Esophagus squamous epithelium (tissue), 5 donors: ENCODE measurements around the gene STPG1. TPM values are rescaled to one million over a fixed set of nuclear protein-coding genes. Genes with fewer than 3 reads are reported as not detected.

ENCODE experiments used
- DNase-seq: peaks from one replicate; lab custom pipeline; 2025; lab: John Stamatoyannopoulos, UW
- H3K27ac ChIP-seq, 4 donors: fragments of 200-600 bp; sonication (generic); one replicate each; pipeline ENCODE4 v1.5.1; 2016 to 2019; ENCODE audit warnings: mild to moderate bottlenecking in 1 of 4
- H3K27me3 ChIP-seq, 4 donors: fragments of 200-600 bp; sonication (generic); 1 replicate in 3 of 4; 2 replicates in 1 of 4; pipeline versions ENCODE4 v1.5.1 to v1.6.0; 2017 to 2021; ENCODE audit warnings: antibody characterized with exemption in 1 of 4
- H3K36me3 ChIP-seq, 3 donors: fragments of 200-600 bp; sonication (generic); one replicate each; pipeline ENCODE4 v1.5.1; 2016 to 2019
- H3K4me1 ChIP-seq, 3 donors: fragments of 200-600 bp; sonication (generic); one replicate each; pipeline ENCODE4 v1.5.1; 2017 to 2019
- H3K4me3 ChIP-seq, 4 donors: fragments of 200-600 bp; sonication (generic); 1 replicate in 3 of 4; 2 replicates in 1 of 4; pipeline ENCODE4 v1.5.1; 2016 to 2019; ENCODE audit warnings: mild to moderate bottlenecking in 2 of 4, moderate library complexity in 1 of 4
- H3K9me3 ChIP-seq, 3 donors: fragments of 200-600 bp; sonication (generic); one replicate each; pipeline ENCODE4 v1.5.1; 2016 to 2019
- CTCF ChIP-seq, 6 experiments: fragments of 450-650 bp in 4 of 6; fragments of 200-600 bp in 2 of 6; sonication (generic) in 2 of 6; IDR thresholded peaks; one replicate each; pipeline ENCODE4 v1.5.1; 2016 to 2019; ENCODE audit warnings: antibody characterized with exemption in 6 of 6, mild to moderate bottlenecking in 4 of 6, moderate library complexity in 4 of 6
- POLR2A ChIP-seq, 4 donors: fragments of 450-650 bp; IDR thresholded peaks; one replicate each; pipeline ENCODE4 v1.6.1; 2017; ENCODE audit warnings: antibody characterized with exemption in 4 of 4, mild to moderate bottlenecking in 4 of 4, moderate library complexity in 3 of 4
- WGBS, 2 donors: methylation state at CpG; one replicate each; pipeline ENCODE4 v1.1.5; 2018; 5-methylcytosine and 5-hydroxymethylcytosine counted together
- intact Hi-C: fragments of 100-400 bp; cut with DNase I; formaldehyde crosslinking; loops from one replicate; pipeline ENCODE4 v1.15.0; 2022
- total RNA-seq, 4 donors: library from RNA; depleted of rRNA; stranded (reverse); fragments of >200 nt; gene quantifications; one replicate each; pipeline ENCODE4 v1.1.0, GENCODE V29; 2016
- donor health status: DM: yes; HTN: yes; CAD: no.

STPG1 gene
- total RNA-seq, 4 donors from 2014 or later = 2.6 to 6.9 (median 5.6) TPM

DNA sequence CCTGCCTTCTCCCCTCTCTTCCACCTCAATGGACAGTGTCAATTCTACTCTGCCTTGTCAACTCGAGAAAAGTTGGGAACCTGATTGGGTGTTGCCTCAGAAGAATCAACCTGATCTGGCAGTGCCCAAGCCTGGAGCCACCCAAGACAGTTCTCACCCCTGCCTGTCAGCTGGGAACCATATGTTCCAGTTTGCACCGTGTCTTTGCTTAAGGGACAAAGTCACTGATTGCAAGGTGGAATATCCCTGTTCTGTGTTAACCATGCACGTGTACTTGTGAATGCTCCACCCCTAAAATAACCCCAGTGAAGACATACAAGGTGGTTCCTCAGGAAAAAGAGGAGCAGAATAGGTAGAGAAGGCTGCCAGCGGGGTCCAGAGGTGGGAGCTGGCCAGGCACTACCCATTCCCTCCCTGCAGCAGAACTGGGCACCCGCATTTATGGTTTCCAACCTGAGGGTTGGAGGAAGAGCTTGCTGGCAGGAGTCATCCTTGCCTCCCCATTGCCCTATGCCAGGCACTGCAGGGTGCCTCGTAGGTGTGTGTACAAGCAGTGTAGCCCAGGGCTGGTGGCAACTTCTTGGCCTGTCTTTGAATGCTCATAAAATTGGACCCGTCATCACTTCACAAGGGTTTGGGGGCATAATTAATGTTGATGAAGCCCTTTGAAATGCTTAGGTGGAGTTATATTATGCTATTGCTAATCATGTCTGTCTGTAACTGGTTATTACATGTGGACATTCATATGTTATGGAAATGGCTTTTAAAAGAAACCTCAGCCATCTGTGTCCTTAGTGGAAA is 13.4 kb upstream of the STPG1 start:
- H3K36me3 ChIP-seq = peaks cover 3 to 77% (median 8%) of the 10 kb centered on the region in 3 donors
- no peaks in the 10 kb centered on the region for H3K4me1 ChIP-seq
- 85 to 96% methylated on average over 3 to 7 of the region's 7 CpGs for WGBS, 2 donors
- no peaks in the 10 kb centered on the region for H3K27me3 ChIP-seq
- no peak overlapping the region for H3K27ac ChIP-seq
- no peak for DNase-seq
- no peak overlapping the region for H3K4me3 ChIP-seq
- H3K9me3 ChIP-seq = no peaks in the 10 kb centered on the region
- intact Hi-C loops = no loop called here
- TF ChIP-seq POLR2A (IDR thresholded peaks at IDR 0.05) (no peak), CTCF (IDR thresholded peaks at IDR 0.05) (no peak)

DNA sequence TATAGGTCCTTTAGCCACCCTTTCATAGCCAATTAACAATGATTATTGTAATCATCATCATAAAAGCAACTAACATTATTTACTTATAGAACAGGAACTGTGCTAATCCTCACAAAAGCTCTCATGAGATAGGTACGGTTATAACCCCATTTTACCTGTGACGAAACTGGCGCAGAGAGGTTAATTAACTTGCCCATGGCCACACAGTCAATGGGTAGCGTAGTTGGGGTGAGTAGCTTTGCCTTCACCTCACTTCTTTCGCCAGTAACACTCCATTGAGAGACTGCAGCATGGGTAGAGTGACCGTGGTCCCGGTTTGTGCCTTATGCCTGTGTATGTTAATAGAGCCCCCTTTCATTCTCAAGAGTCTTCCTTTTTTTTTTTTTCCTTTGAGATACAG is 12.3 kb upstream of the STPG1 start:
- peaks cover 12 to 77% (median 12%) of the 10 kb centered on the region in 3 donors for H3K36me3 ChIP-seq
- 82 to 92% methylated on average over 7 of the region's 7 CpGs for WGBS, 2 donors
- H3K4me1 ChIP-seq = no peaks in the 10 kb centered on the region

GRCh38 chr1:24425441-24425840 is 11.9 kb upstream of the STPG1 start:
- Histone ChIP-seq H3K27me3 (no peaks in the 10 kb centered on the region), H3K27ac (no peak overlapping the region), H3K4me3 (no peak overlapping the region), H3K9me3 (no peaks in the 10 kb centered on the region), H3K36me3 (peaks cover 12 to 81% (median 12%) of the 10 kb centered on the region in 3 donors), H3K4me1 (no peaks in the 10 kb centered on the region)
- 79 to 83% methylated on average over 3 of the region's 3 CpGs for WGBS, 2 donors
- TF ChIP-seq CTCF (IDR thresholded peaks at IDR 0.05) (no peak), POLR2A (IDR thresholded peaks at IDR 0.05) (no peak)
- intact Hi-C loops = no loop called here
- DNase-seq = no peak

More for the DNA sequence above, 12.3 kb upstream of the STPG1 start:
- H3K27ac ChIP-seq = no peak overlapping the region
- H3K27me3 ChIP-seq = no peaks in the 10 kb centered on the region
- H3K9me3 ChIP-seq = no peaks in the 10 kb centered on the region
- intact Hi-C loops = no loop called here
- no peak overlapping the region for H3K4me3 ChIP-seq
- no peak for DNase-seq
- no peak for TF ChIP-seq CTCF (IDR thresholded peaks at IDR 0.05)
- TF ChIP-seq POLR2A (IDR thresholded peaks at IDR 0.05) = no peak

DNA sequence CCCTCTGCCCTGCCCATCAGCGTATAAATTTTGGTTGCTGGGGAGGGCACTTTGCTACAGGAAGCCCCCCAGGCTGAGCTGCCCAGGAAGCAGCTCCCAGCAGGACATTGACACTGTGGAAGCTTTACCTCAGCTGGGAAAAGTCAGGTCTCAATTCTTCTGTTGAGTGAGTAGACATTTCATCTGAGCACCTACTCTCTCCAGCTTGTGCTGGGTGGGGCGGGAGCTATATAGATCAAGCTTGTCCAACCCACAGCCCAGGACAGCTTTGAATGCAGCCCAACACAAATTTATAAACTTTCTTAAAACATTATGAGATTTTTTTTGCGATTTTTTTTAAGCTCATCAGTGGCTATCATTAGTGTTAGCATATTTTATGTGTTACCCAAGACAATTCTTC is 11.4 kb upstream of the STPG1 start:
- no peaks in the 10 kb centered on the region for H3K9me3 ChIP-seq
- no peak for DNase-seq
- H3K36me3 ChIP-seq = peaks cover 12 to 86% (median 12%) of the 10 kb centered on the region in 3 donors
- WGBS, 2 donors = 87 to 88% methylated on average over 3 of the region's 3 CpGs
- intact Hi-C loops = no loop called here
- H3K27me3 ChIP-seq = no peaks in the 10 kb centered on the region
- no peak overlapping the region for H3K4me3 ChIP-seq
- H3K27ac ChIP-seq = no peak overlapping the region
- H3K4me1 ChIP-seq = peaks cover 0 to 3% (median 0%) of the 10 kb centered on the region in 3 donors
- TF ChIP-seq CTCF (IDR thresholded peaks at IDR 0.05) (no peak), POLR2A (IDR thresholded peaks at IDR 0.05) (no peak)

DNA sequence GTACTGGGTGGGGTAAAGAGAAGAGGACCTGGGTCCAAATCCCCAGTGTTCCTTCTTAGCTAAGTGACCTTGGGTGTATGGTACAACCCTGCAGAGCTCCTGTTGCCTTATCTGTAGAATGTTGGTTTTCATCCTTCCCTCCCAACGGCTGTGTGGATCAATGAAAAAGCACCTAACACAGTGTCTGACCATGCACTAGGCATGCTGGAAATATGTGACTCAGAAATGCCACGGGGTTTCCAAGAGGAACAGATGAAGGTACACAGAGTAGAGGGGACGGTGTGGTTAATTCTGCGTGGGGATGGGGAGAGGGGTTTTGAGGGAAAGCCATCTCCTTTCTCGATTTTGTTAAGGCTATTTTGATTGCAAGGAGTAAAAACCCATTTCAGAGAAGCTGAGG is 10.6 kb upstream of the STPG1 start:
- Histone ChIP-seq H3K36me3 (peaks cover 12 to 92% (median 12%) of the 10 kb centered on the region in 3 donors), H3K27me3 (no peaks in the 10 kb centered on the region), H3K9me3 (no peaks in the 10 kb centered on the region), H3K4me1 (peaks cover 4 to 11% (median 5%) of the 10 kb centered on the region in 3 donors), H3K27ac (no peak overlapping the region), H3K4me3 (no peak overlapping the region)
- intact Hi-C loops = no loop called here
- DNase-seq = no peak
- TF ChIP-seq POLR2A (IDR thresholded peaks at IDR 0.05) (no peak), CTCF (IDR thresholded peaks at IDR 0.05) (no peak)
- WGBS, 2 donors = 82 to 95% methylated on average over 4 to 5 of the region's 5 CpGs
